H1 (cell line): ENCODE measurements around the gene ZNF45. TPM values are rescaled to one million over a fixed set of nuclear protein-coding genes. Genes with fewer than 3 reads are reported as not detected.
"Not testable (repeated sequence)": the region's sequence is repeated elsewhere in the genome, so short reads cannot be mapped to it uniquely, and the experiment has no call there.

ENCODE experiments used
- CTCF ChIA-PET: fragments of 300-600 bp; sonication (Branson Sonifier 250); formaldehyde crosslinking; loops from one replicate; lab custom pipeline; 2021; ENCODE audit not compliant: partially characterized antibody; lab: Charles Lee
- POLR2A ChIA-PET: fragments of 300-600 bp; sonication (Branson Sonifier 250); formaldehyde crosslinking; loops from one replicate; lab custom pipeline; 2021; ENCODE audit warnings: inconsistent platforms; ENCODE audit not compliant: partially characterized antibody; lab: Charles Lee
- DNase-seq, 2 experiments: peaks; one replicate each; pipeline versions ENCODE4 v3.0.0 to v3.0.0-alpha.2; 2010 to 2022; ENCODE audit warnings: low spot score in 2 of 2, low read depth in 1 of 2, mixed read lengths in 1 of 2
- FAIRE-seq: peaks from 2 replicates; lab custom pipeline; 2011; peaks lifted over from hg19 to GRCh38; lab: Jason Lieb, UNC
- H2AFZ ChIP-seq: 2 replicates; pipeline ENCODE4 v1.8.1; 2012; ENCODE audit warnings: low read length, inconsistent platforms
- H2AK5ac ChIP-seq: 2 replicates; pipeline ENCODE4 v1.6.1; 2013; ENCODE audit warnings: low read depth, low read length
- H2BK120ac ChIP-seq: replicated peaks from 2 replicates; pipeline ENCODE3; 2013; ENCODE audit warnings: low read depth, low read length, inconsistent platforms
- H2BK12ac ChIP-seq: 2 replicates; pipeline ENCODE4 v1.6.1; 2013; ENCODE audit warnings: low read depth, low read length
- H2BK15ac ChIP-seq: 2 replicates; pipeline ENCODE4 v1.6.1; 2013; ENCODE audit warnings: low read length
- H2BK20ac ChIP-seq: 2 replicates; pipeline ENCODE4 v1.6.1; 2013; ENCODE audit warnings: low read length
- H2BK5ac ChIP-seq: 2 replicates; pipeline ENCODE4 v1.6.1; 2013; ENCODE audit warnings: low read depth, low read length
- H3K14ac ChIP-seq: 2 replicates; pipeline ENCODE4 v1.6.1; 2013; ENCODE audit warnings: inconsistent platforms; ENCODE audit not compliant: insufficient read length
- H3K18ac ChIP-seq: 2 replicates; pipeline ENCODE4 v1.6.1; 2013; ENCODE audit warnings: low read length; ENCODE audit errors: extremely low read depth
- H3K23ac ChIP-seq: 2 replicates; pipeline ENCODE4 v1.6.1; 2013; ENCODE audit warnings: inconsistent platforms; ENCODE audit not compliant: insufficient read length
- H3K23me2 ChIP-seq: 2 replicates; pipeline ENCODE4 v1.6.1; 2013; ENCODE audit warnings: low read depth, low read length
- H3K27ac ChIP-seq: 2 replicates; pipeline ENCODE4 v1.6.1; 2011; ENCODE audit warnings: low read depth, low read length, inconsistent platforms
- H3K27me3 ChIP-seq, 4 experiments: replicated peaks in 1 of 4; 1 replicate in 1 of 4; 2 replicates in 3 of 4; pipeline versions ENCODE4 v1.6.1 to v1.8.1; 2011 to 2013; ENCODE audit warnings: low read length in 3 of 4, mild to moderate bottlenecking in 3 of 4, inconsistent platforms in 2 of 4, mixed read lengths in 2 of 4, moderate library complexity in 1 of 4; ENCODE audit not compliant: control insufficient read depth in 3 of 4, insufficient read depth in 3 of 4; ENCODE audit errors: extremely low read depth in 1 of 4
- H3K36me3 ChIP-seq, 4 experiments: 2 replicates each; pipeline versions ENCODE4 v1.6.1 to v1.8.1; 2011 to 2013; ENCODE audit warnings: mild to moderate bottlenecking in 4 of 4, low read length in 3 of 4, moderate library complexity in 2 of 4, control low read depth in 1 of 4, inconsistent platforms in 1 of 4; ENCODE audit not compliant: insufficient read depth in 4 of 4, control insufficient read depth in 2 of 4
- H3K4ac ChIP-seq: replicated peaks from 2 replicates; pipeline ENCODE3; 2013; ENCODE audit warnings: low read length, low read depth, mixed read lengths, inconsistent platforms; ENCODE audit not compliant: insufficient read length
- H3K4me1 ChIP-seq, 4 experiments: replicated peaks in 1 of 4; 1 replicate in 1 of 4; 2 replicates in 3 of 4; pipeline versions ENCODE4 v1.6.1 to v1.8.1; 2011 to 2013; ENCODE audit warnings: low read length in 3 of 4, inconsistent platforms in 2 of 4, mixed read lengths in 1 of 4; ENCODE audit not compliant: insufficient read depth in 4 of 4, control insufficient read depth in 3 of 4
- H3K4me2 ChIP-seq, 2 experiments: 2 replicates each; pipeline versions ENCODE4 v1.6.1 to v1.8.1; 2011 to 2013; ENCODE audit warnings: low read depth in 2 of 2, low read length in 2 of 2, control low read depth in 1 of 2, inconsistent platforms in 1 of 2, mild to moderate bottlenecking in 1 of 2; ENCODE audit not compliant: insufficient read depth in 1 of 2
- H3K4me3 ChIP-seq, 4 experiments: fragments of 200-600, 300-600 bp in 1 of 4; sonication (generic), shearing (Covaris generic), sonication (Bioruptor Twin) in 1 of 4; 2 replicates each; pipeline versions ENCODE4 v1.5.1 to v1.8.1; 2011 to 2016; ENCODE audit warnings: low read length in 4 of 4, low read depth in 3 of 4, control low read depth in 2 of 4, inconsistent platforms in 2 of 4, mild to moderate bottlenecking in 2 of 4, mixed read lengths in 1 of 4, moderate library complexity in 1 of 4; ENCODE audit not compliant: insufficient read depth in 2 of 4; ENCODE audit errors: extremely low read depth in 1 of 4
- H3K56ac ChIP-seq: replicated peaks from 2 replicates; pipeline ENCODE3; 2013; ENCODE audit warnings: low read depth, mild to moderate bottlenecking, mixed read lengths, low read length, inconsistent platforms; ENCODE audit not compliant: insufficient read length
- H3K79me1 ChIP-seq: 2 replicates; pipeline ENCODE4 v1.6.1; 2013; ENCODE audit warnings: low read depth, low read length, control low read depth
- H3K79me2 ChIP-seq, 2 experiments: 2 replicates each; pipeline versions ENCODE4 v1.6.1 to v1.8.1; 2012 to 2013; ENCODE audit warnings: low read length in 2 of 2, mild to moderate bottlenecking in 2 of 2, inconsistent platforms in 1 of 2; ENCODE audit not compliant: insufficient read depth in 2 of 2, control insufficient read depth in 1 of 2
- H3K9ac ChIP-seq, 4 experiments: replicated peaks in 1 of 4; 1 replicate in 1 of 4; 2 replicates in 3 of 4; pipeline versions ENCODE4 v1.6.1 to v1.8.1; 2011 to 2013; ENCODE audit warnings: low read depth in 3 of 4, low read length in 3 of 4, control low read depth in 2 of 4, mild to moderate bottlenecking in 2 of 4, moderate library complexity in 2 of 4, inconsistent platforms in 1 of 4; ENCODE audit errors: extremely low read depth in 1 of 4
- H3K9me3 ChIP-seq, 2 experiments: 2 replicates each; pipeline versions ENCODE4 v1.6.1 to v1.8.1; 2012 to 2013; ENCODE audit warnings: mild to moderate bottlenecking in 2 of 2, moderate library complexity in 2 of 2, control low read depth in 1 of 2, inconsistent platforms in 1 of 2, low read depth in 1 of 2, low read length in 1 of 2, mixed read lengths in 1 of 2; ENCODE audit not compliant: insufficient read depth in 2 of 2
- H4K20me1 ChIP-seq, 2 experiments: replicated peaks in 1 of 2; 2 replicates each; pipeline versions ENCODE3 to v1.8.1; 2011 to 2013; ENCODE audit warnings: inconsistent platforms in 2 of 2, low read length in 2 of 2, mild to moderate bottlenecking in 1 of 2; ENCODE audit not compliant: insufficient read depth in 2 of 2, control insufficient read depth in 1 of 2
- H4K5ac ChIP-seq: 2 replicates; pipeline ENCODE4 v1.6.1; 2013; ENCODE audit warnings: low read length, low read depth, mixed read lengths, inconsistent platforms; ENCODE audit not compliant: insufficient read length
- H4K8ac ChIP-seq: 2 replicates; pipeline ENCODE4 v1.8.0; 2013; ENCODE audit warnings: mild to moderate bottlenecking, moderate library complexity, low read length, inconsistent platforms; ENCODE audit not compliant: insufficient read depth; ENCODE audit errors: extremely low read depth
- H4K91ac ChIP-seq: replicated peaks from 2 replicates; pipeline ENCODE3; 2013; ENCODE audit warnings: low read length, mixed read lengths, inconsistent platforms; ENCODE audit not compliant: insufficient read length
- WGBS, 2 experiments: shearing (Covaris generic) in 1 of 2; methylation state at CpG; one replicate each; pipeline versions ENCODE4 v1.1.6 to v1.1.7; 2013 to 2015; ENCODE audit warnings: low lambda C conversion rate in 2 of 2, mixed read lengths in 2 of 2, inconsistent platforms in 1 of 2, low coverage in 1 of 2, missing lambda C conversion rate in 1 of 2; ENCODE audit not compliant: insufficient replicate concordance in 2 of 2, insufficient coverage in 1 of 2, insufficient read length in 1 of 2; ENCODE audit errors: extremely low coverage in 1 of 2, missing lambda C conversion rate in 1 of 2; 5-methylcytosine and 5-hydroxymethylcytosine counted together
- polyA plus RNA-seq, 7 experiments: library from polyadenylated mRNA; depleted of rRNA in 3 of 7; stranded (reverse) in 5 of 7; unstranded in 2 of 7; fragments of >200 nt in 5 of 7; fragments of 200-250 nt in 2 of 7; gene quantifications; 1 replicate in 5 of 7; 2 replicates in 1 of 7; 4 replicates in 1 of 7; pipeline versions ENCODE4 v1.2.1 to v1.2.3, GENCODE V29; 2011 to 2013; ENCODE audit warnings: missing spikeins in 2 of 7, mixed read lengths in 2 of 7
- total RNA-seq: library from RNA; stranded (reverse); fragmentation: NEBNext Ultra II Directional; extraction: Animal tissue kit (Norgen Biotek cat#: 25700); gene quantifications from 2 replicates; pipeline ENCODE4 v1.2.1, GENCODE V29; 2021

ZNF45 gene
- total and polyA plus RNA-seq, 2 of the 8 experiments (the other 6 are each of a cell fraction or from before 2014, with no cell fraction given) = 4.6 to 16.2 TPM

- WGBS, 2 experiments = 0% methylated on average over 1 of the region's 1 CpG; no CpG with 5 or more reads in 1 of the 2 experiments
- H3K79me2 ChIP-seq, H3K18ac ChIP-seq, H4K20me1 ChIP-seq, DNase-seq, H2AFZ ChIP-seq, H3K4ac ChIP-seq, H3K9ac ChIP-seq, H3K27me3 ChIP-seq, CTCF ChIA-PET, H3K79me1 ChIP-seq, H2BK12ac ChIP-seq, FAIRE-seq, H3K36me3 ChIP-seq, H4K8ac ChIP-seq, H3K56ac ChIP-seq, H3K9me3 ChIP-seq, H3K4me1 ChIP-seq, H3K4me2 ChIP-seq, H2BK120ac ChIP-seq, H4K91ac ChIP-seq, H3K27ac ChIP-seq, H2BK5ac ChIP-seq, H2BK15ac ChIP-seq, H3K14ac ChIP-seq, H2AK5ac ChIP-seq, H4K5ac ChIP-seq, H2BK20ac ChIP-seq, H3K4me3 ChIP-seq, H3K23ac ChIP-seq, H3K23me2 ChIP-seq: not testable (repeated sequence)
- POLR2A ChIA-PET = interaction anchor here (1.0 kb wide), 1 partner anchor 12 kb away, joined by 3 read pairs; the partner anchor contains the start of gene ZNF45
Measured at GRCh38 chr19:43947412-43947811, 12.3 kb upstream of the ZNF45 start.
